HepG2 (cell line): Measurements from ENCODE around the gene OR5A1.

Experiments used
- CHCHD3 ChIP-seq: sonication (generic); formaldehyde crosslinking; IDR thresholded peaks from 2 replicates; pipeline ENCODE4 v1.8.0; 2022; ENCODE audit warnings: mild to moderate bottlenecking, missing genetic modification reagents, moderate library complexity
- CSRNP2 ChIP-seq: sonication (generic); formaldehyde crosslinking; conservative IDR thresholded peaks from 2 replicates; pipeline ENCODE4 v1.8.0; 2022; ENCODE audit warnings: low read depth, missing genetic modification reagents
- EZH2 ChIP-seq: conservative IDR thresholded peaks from 2 replicates; pipeline ENCODE4 v1.6.1; 2012; ENCODE audit warnings: mild to moderate bottlenecking, low read depth, low read length, moderate library complexity
- HDAC2 ChIP-seq: sonication (generic); formaldehyde crosslinking; IDR thresholded peaks from 2 replicates; pipeline ENCODE4 v1.4.0; 2020; ENCODE audit warnings: missing genetic modification reagents
- POLR2A ChIP-seq, 2 experiments: IDR thresholded peaks; 2 replicates each; pipeline ENCODE4 v1.6.1; 2011; ENCODE audit warnings: low read depth in 2 of 2, low read length in 2 of 2, mild to moderate bottlenecking in 1 of 2, moderate library complexity in 1 of 2; ENCODE audit not compliant: insufficient read depth in 1 of 2
- ZNF660 ChIP-seq: sonication (generic); formaldehyde crosslinking; IDR thresholded peaks from 2 replicates; pipeline ENCODE4 v1.5.1; 2020; ENCODE audit warnings: mild to moderate bottlenecking, low read depth, missing genetic modification reagents, borderline replicate concordance
- ZNF766 ChIP-seq: sonication (generic); formaldehyde crosslinking; IDR thresholded peaks from 2 replicates; pipeline ENCODE4 v1.5.0; 2020; ENCODE audit warnings: missing genetic modification reagents, borderline replicate concordance
- ZNF800 ChIP-seq: sonication (generic); formaldehyde crosslinking; IDR thresholded peaks from 2 replicates; pipeline ENCODE4 v1.4.0; 2020; ENCODE audit warnings: missing genetic modification reagents
- TF ChIP-seq, protein P1 (sequence below): sonication (generic); formaldehyde crosslinking; IDR thresholded peaks from 2 replicates; pipeline ENCODE4 v1.5.0; 2020; ENCODE audit warnings: mild to moderate bottlenecking, missing genetic modification reagents, moderate library complexity
- TF ChIP-seq, protein P2 (sequence below): sonication (generic); formaldehyde crosslinking; IDR thresholded peaks from 2 replicates; pipeline ENCODE4 v1.4.0; 2020; ENCODE audit warnings: missing genetic modification reagents

GRCh38 chr11:59456661-59457060, 20.4 kb downstream of the OR5A1 start, which contains the start of gene OR4D6:
- no peak for TF ChIP-seq EZH2
- no peak for TF ChIP-seq CSRNP2 (CRISPR knock-in tag)
- TF ChIP-seq, protein P1, sequence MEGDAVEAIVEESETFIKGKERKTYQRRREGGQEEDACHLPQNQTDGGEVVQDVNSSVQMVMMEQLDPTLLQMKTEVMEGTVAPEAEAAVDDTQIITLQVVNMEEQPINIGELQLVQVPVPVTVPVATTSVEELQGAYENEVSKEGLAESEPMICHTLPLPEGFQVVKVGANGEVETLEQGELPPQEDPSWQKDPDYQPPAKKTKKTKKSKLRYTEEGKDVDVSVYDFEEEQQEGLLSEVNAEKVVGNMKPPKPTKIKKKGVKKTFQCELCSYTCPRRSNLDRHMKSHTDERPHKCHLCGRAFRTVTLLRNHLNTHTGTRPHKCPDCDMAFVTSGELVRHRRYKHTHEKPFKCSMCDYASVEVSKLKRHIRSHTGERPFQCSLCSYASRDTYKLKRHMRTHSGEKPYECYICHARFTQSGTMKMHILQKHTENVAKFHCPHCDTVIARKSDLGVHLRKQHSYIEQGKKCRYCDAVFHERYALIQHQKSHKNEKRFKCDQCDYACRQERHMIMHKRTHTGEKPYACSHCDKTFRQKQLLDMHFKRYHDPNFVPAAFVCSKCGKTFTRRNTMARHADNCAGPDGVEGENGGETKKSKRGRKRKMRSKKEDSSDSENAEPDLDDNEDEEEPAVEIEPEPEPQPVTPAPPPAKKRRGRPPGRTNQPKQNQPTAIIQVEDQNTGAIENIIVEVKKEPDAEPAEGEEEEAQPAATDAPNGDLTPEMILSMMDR: no peak
- no peak for TF ChIP-seq HDAC2 (CRISPR knock-in tag)
- TF ChIP-seq POLR2A (IDR thresholded peaks at IDR 0.05; ENCODE audit: insufficient read depth in 1 of 2, low read depth in 2 of 2, low read length in 2 of 2): no peak
- TF ChIP-seq, protein P2, sequence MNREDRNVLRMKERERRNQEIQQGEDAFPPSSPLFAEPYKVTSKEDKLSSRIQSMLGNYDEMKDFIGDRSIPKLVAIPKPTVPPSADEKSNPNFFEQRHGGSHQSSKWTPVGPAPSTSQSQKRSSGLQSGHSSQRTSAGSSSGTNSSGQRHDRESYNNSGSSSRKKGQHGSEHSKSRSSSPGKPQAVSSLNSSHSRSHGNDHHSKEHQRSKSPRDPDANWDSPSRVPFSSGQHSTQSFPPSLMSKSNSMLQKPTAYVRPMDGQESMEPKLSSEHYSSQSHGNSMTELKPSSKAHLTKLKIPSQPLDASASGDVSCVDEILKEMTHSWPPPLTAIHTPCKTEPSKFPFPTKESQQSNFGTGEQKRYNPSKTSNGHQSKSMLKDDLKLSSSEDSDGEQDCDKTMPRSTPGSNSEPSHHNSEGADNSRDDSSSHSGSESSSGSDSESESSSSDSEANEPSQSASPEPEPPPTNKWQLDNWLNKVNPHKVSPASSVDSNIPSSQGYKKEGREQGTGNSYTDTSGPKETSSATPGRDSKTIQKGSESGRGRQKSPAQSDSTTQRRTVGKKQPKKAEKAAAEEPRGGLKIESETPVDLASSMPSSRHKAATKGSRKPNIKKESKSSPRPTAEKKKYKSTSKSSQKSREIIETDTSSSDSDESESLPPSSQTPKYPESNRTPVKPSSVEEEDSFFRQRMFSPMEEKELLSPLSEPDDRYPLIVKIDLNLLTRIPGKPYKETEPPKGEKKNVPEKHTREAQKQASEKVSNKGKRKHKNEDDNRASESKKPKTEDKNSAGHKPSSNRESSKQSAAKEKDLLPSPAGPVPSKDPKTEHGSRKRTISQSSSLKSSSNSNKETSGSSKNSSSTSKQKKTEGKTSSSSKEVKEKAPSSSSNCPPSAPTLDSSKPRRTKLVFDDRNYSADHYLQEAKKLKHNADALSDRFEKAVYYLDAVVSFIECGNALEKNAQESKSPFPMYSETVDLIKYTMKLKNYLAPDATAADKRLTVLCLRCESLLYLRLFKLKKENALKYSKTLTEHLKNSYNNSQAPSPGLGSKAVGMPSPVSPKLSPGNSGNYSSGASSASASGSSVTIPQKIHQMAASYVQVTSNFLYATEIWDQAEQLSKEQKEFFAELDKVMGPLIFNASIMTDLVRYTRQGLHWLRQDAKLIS (CRISPR knock-in tag): no peak
- no peak for TF ChIP-seq ZNF660 (CRISPR knock-in tag)
- TF ChIP-seq ZNF766 (CRISPR knock-in tag): no peak
- no peak for TF ChIP-seq CHCHD3
- no peak for TF ChIP-seq ZNF800
